H1 (cell line): Measurements from ENCODE around the gene PARD3.

Experiments used
- CREB1 ChIP-seq: IDR thresholded peaks from 2 replicates; pipeline ENCODE4 v1.6.1; 2012; ENCODE audit warnings: inconsistent platforms
- EGR1 ChIP-seq: IDR thresholded peaks from 2 replicates; pipeline ENCODE4 v1.6.1; 2011; ENCODE audit warnings: low read depth, low read length, borderline replicate concordance
- EP300 ChIP-seq, 2 experiments: IDR thresholded peaks; 1 replicate in 1 of 2; 2 replicates in 1 of 2; pipeline ENCODE4 v1.6.1; 2011 to 2012; ENCODE audit warnings: low read depth in 2 of 2, low read length in 2 of 2, mild to moderate bottlenecking in 2 of 2, borderline replicate concordance in 1 of 2, inconsistent platforms in 1 of 2, moderate library complexity in 1 of 2
- GTF2F1 ChIP-seq: IDR thresholded peaks from 2 replicates; pipeline ENCODE4 v1.6.1; 2012; ENCODE audit warnings: low read depth, low read length, improper control_type of control experiment, borderline replicate concordance
- NRF1 ChIP-seq: IDR thresholded peaks from 2 replicates; pipeline ENCODE4 v1.6.1; 2011; ENCODE audit warnings: mild to moderate bottlenecking, low read depth, low read length, improper control_type of control experiment
- POLR2A ChIP-seq, 2 experiments: IDR thresholded peaks; 1 replicate in 1 of 2; 2 replicates in 1 of 2; pipeline ENCODE4 v1.6.1; 2011; ENCODE audit warnings: low read depth in 2 of 2, low read length in 2 of 2, mild to moderate bottlenecking in 2 of 2; ENCODE audit errors: control extremely low read depth in 1 of 2
- POLR2AphosphoS5 ChIP-seq: IDR thresholded peaks from 2 replicates; pipeline ENCODE4 v1.6.1; 2011; ENCODE audit warnings: low read depth, low read length
- POU5F1 ChIP-seq: IDR thresholded peaks from 2 replicates; pipeline ENCODE4 v1.6.1; 2011; ENCODE audit warnings: low read depth, mild to moderate bottlenecking, low read length, moderate library complexity
- RAD21 ChIP-seq, 2 experiments: IDR thresholded peaks in 1 of 2; conservative IDR thresholded peaks in 1 of 2; 2 replicates each; pipeline ENCODE4 v1.6.1; 2011; ENCODE audit warnings: low read depth in 2 of 2, low read length in 2 of 2, improper control_type of control experiment in 1 of 2, inconsistent platforms in 1 of 2, mild to moderate bottlenecking in 1 of 2, moderate library complexity in 1 of 2
- RBBP5 ChIP-seq: IDR thresholded peaks from 2 replicates; pipeline ENCODE4 v1.7.1; 2012; ENCODE audit warnings: low read depth, mild to moderate bottlenecking, inconsistent platforms, low read length, moderate library complexity, borderline replicate concordance
- RXRA ChIP-seq: IDR thresholded peaks from 2 replicates; pipeline ENCODE4 v1.6.1; 2011; ENCODE audit warnings: low read depth, mild to moderate bottlenecking, low read length, moderate library complexity; ENCODE audit not compliant: insufficient read depth
- SIN3A ChIP-seq, 2 experiments: IDR thresholded peaks in 1 of 2; conservative IDR thresholded peaks in 1 of 2; 2 replicates each; pipeline ENCODE4 v1.6.1; 2011 to 2012; ENCODE audit warnings: low read length in 2 of 2, improper control_type of control experiment in 1 of 2, low read depth in 1 of 2, mild to moderate bottlenecking in 1 of 2
- SRF ChIP-seq: IDR thresholded peaks from 2 replicates; pipeline ENCODE4 v1.6.1; 2011; ENCODE audit warnings: mild to moderate bottlenecking, low read depth, low read length, moderate library complexity
- TF ChIP-seq, protein P1 (sequence below), 3 experiments: IDR thresholded peaks; 1 replicate in 2 of 3; 2 replicates in 1 of 3; pipeline versions ENCODE4 v1.5.1 to v1.6.1; 2011; ENCODE audit warnings: low read length in 3 of 3, mild to moderate bottlenecking in 3 of 3, inconsistent platforms in 2 of 3, low read depth in 1 of 3, moderate library complexity in 1 of 3; ENCODE audit not compliant: insufficient read depth in 1 of 3; ENCODE audit errors: control extremely low read depth in 1 of 3

DNA sequence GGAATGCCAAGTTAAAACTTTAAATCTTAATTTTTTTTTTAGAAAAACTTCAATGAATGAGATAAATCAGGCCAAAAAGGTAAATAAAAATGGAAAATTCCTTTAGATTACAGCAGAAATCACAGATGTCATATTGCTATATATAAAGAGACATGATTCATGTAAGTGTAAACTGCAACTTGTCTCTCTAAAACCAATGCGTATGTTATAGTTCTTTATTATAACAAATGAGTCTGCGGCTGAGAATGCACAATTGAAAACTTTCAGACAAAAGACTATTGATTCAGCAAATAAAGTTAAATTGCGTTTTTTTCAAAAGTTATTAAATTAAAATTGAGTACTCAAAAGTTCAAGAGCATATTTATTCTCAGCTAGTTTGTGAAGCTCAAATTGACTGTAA is 425.3 kb downstream of the PARD3 start:
- TF ChIP-seq POLR2A (IDR thresholded peaks at IDR 0.05; ENCODE audit: control extremely low read depth in 1 of 2, low read depth in 2 of 2, low read length in 2 of 2) (no peak), POLR2AphosphoS5 (no peak), RAD21 (IDR thresholded peaks at IDR 0.05 in 1 of 2, conservative IDR thresholded peaks at IDR 0.05 in 1 of 2; ENCODE audit: low read depth in 2 of 2, low read length in 2 of 2) (no peak), RXRA (no peak), RBBP5 (no peak), EP300 (IDR thresholded peaks at IDR 0.05; ENCODE audit: borderline replicate concordance in 1 of 2, low read depth in 2 of 2, low read length in 2 of 2) (no peak), POU5F1 (no peak), CREB1 (no peak), GTF2F1 (no peak), SRF (no peak), SIN3A (conservative IDR thresholded peaks at IDR 0.05 in 1 of 2, IDR thresholded peaks at IDR 0.05 in 1 of 2; ENCODE audit: low read depth in 1 of 2, low read length in 2 of 2) (no peak), EGR1 (no peak), NRF1 (no peak)
- TF ChIP-seq, protein P1, sequence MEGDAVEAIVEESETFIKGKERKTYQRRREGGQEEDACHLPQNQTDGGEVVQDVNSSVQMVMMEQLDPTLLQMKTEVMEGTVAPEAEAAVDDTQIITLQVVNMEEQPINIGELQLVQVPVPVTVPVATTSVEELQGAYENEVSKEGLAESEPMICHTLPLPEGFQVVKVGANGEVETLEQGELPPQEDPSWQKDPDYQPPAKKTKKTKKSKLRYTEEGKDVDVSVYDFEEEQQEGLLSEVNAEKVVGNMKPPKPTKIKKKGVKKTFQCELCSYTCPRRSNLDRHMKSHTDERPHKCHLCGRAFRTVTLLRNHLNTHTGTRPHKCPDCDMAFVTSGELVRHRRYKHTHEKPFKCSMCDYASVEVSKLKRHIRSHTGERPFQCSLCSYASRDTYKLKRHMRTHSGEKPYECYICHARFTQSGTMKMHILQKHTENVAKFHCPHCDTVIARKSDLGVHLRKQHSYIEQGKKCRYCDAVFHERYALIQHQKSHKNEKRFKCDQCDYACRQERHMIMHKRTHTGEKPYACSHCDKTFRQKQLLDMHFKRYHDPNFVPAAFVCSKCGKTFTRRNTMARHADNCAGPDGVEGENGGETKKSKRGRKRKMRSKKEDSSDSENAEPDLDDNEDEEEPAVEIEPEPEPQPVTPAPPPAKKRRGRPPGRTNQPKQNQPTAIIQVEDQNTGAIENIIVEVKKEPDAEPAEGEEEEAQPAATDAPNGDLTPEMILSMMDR (IDR thresholded peaks at IDR 0.05; ENCODE audit: control extremely low read depth in 1 of 3, insufficient read depth in 1 of 3, low read depth in 1 of 3, low read length in 3 of 3), result no peak
